K562 (cell line): ENCODE data around the gene PALS1. TPM values are rescaled to one million over a fixed set of nuclear protein-coding genes. Genes with fewer than 3 reads are reported as not detected.

Experiments used
- ATAC-seq: fragments of 200-7000 bp; cut with Tn5 transposase; 3 replicates; pipeline ENCODE4 v1.9.1; 2020; ENCODE audit warnings: moderate library complexity
- BruUV-seq: library from RNA; stranded (reverse); fragments of 400-500 nt; replicated peaks from 2 replicates; lab custom pipeline; 2021; lab: Mats Ljungman, UMichigan
- CTCF ChIA-PET: fragments of 300-600 bp; formaldehyde crosslinking; extraction: SDS; loops from one replicate; lab custom pipeline; 2021; ENCODE audit warnings: low intra/inter-chr PET ratio; lab: Yijun Ruan, JAX
- POLR2A ChIA-PET: fragments of 300-600, 350-650 bp; sonication (Branson Sonifier 250); formaldehyde crosslinking; extraction: SDS; loops from one replicate; lab custom pipeline; 2021; ENCODE audit warnings: antibody characterized with exemption, inconsistent platforms; lab: Yijun Ruan, JAX
- DNase-seq, 4 experiments: peaks; one replicate each; pipeline versions ENCODE4 v3.0.0 to v3.0.0-alpha.2; 2011 to 2018; ENCODE audit warnings: low spot score in 3 of 4, mixed read lengths in 3 of 4; ENCODE audit errors: extremely low read depth in 1 of 4
- FAIRE-seq: peaks from 2 replicates; lab custom pipeline; 2011; peaks lifted over from hg19 to GRCh38; lab: Jason Lieb, UNC
- H2AFZ ChIP-seq: 2 replicates; pipeline ENCODE4 v1.6.0; 2011; ENCODE audit warnings: low read depth, low read length, control low read depth, inconsistent platforms
- H3K27ac ChIP-seq: fragments of 200-600 bp; 3 replicates; pipeline ENCODE4 v1.8.0; 2011; ENCODE audit warnings: low read depth, mild to moderate bottlenecking, control low read depth, inconsistent platforms, low read length, moderate library complexity, mixed read lengths; ENCODE audit errors: extremely low read depth
- H3K27me3 ChIP-seq, 2 experiments: fragments of 300-600 bp in 1 of 2; 2 replicates in 1 of 2; 3 replicates in 1 of 2; pipeline versions ENCODE4 v1.6.0 to v1.8.0; 2011; ENCODE audit warnings: inconsistent platforms in 2 of 2, low read length in 2 of 2, mild to moderate bottlenecking in 1 of 2, mixed read lengths in 1 of 2, moderate library complexity in 1 of 2; ENCODE audit not compliant: control insufficient read depth in 2 of 2, insufficient read depth in 2 of 2
- H3K36me3 ChIP-seq: fragments of 300-600 bp; 3 replicates; pipeline ENCODE4 v1.8.0; 2011; ENCODE audit warnings: mild to moderate bottlenecking, low read length, inconsistent platforms; ENCODE audit not compliant: control insufficient read depth, insufficient read depth
- H3K4me1 ChIP-seq, 2 experiments: fragments of 200-600 bp in 1 of 2; replicated peaks in 1 of 2; 2 replicates in 1 of 2; 3 replicates in 1 of 2; pipeline versions ENCODE4 v1.5.1 to v1.8.0; 2011; ENCODE audit warnings: inconsistent platforms in 2 of 2, low read length in 2 of 2, mild to moderate bottlenecking in 1 of 2, mixed read lengths in 1 of 2, moderate library complexity in 1 of 2; ENCODE audit not compliant: control insufficient read depth in 2 of 2, insufficient read depth in 2 of 2
- H3K4me2 ChIP-seq: 2 replicates; pipeline ENCODE4 v1.6.1; 2011; ENCODE audit warnings: low read length, control low read depth, inconsistent platforms, mixed read lengths; ENCODE audit not compliant: insufficient read depth
- H3K4me3 ChIP-seq: fragments of 200-600 bp; sonication (generic), shearing (Covaris generic); 2 replicates; pipeline ENCODE4 v1.5.1; 2016; ENCODE audit warnings: control low read depth, inconsistent platforms
- H3K79me2 ChIP-seq: fragments of 200-600 bp; 3 replicates; pipeline ENCODE4 v1.8.0; 2011; ENCODE audit warnings: low read length, inconsistent platforms; ENCODE audit not compliant: control insufficient read depth, insufficient read depth
- H3K9ac ChIP-seq, 2 experiments: 2 replicates each; pipeline versions ENCODE4 v1.6.0 to v1.6.1; 2011; ENCODE audit warnings: low read depth in 2 of 2, low read length in 2 of 2, control low read depth in 1 of 2, inconsistent platforms in 1 of 2, mild to moderate bottlenecking in 1 of 2, mixed read lengths in 1 of 2; ENCODE audit not compliant: insufficient read depth in 1 of 2
- H3K9me1 ChIP-seq: one replicate; pipeline ENCODE4 v1.6.0; 2011; ENCODE audit warnings: inconsistent platforms, mild to moderate bottlenecking, low read length, moderate library complexity; ENCODE audit not compliant: control insufficient read depth, insufficient read depth
- H3K9me3 ChIP-seq: replicated peaks from 2 replicates; pipeline ENCODE4 v1.5.1; 2011; ENCODE audit warnings: low read depth, low read length, inconsistent platforms; ENCODE audit not compliant: control insufficient read depth, insufficient read depth
- H4K20me1 ChIP-seq: replicated peaks from 2 replicates; pipeline ENCODE4 v1.6.1; 2011; ENCODE audit warnings: low read length, inconsistent platforms, mixed read lengths; ENCODE audit not compliant: control insufficient read depth, insufficient read depth
- CHAMP1 ChIP-seq: fragments of 450-650 bp; IDR thresholded peaks from 2 replicates; pipeline ENCODE4 v1.6.1; 2016; ENCODE audit warnings: mild to moderate bottlenecking
- KAT2B ChIP-seq: IDR thresholded peaks from one replicate; pipeline ENCODE4 v1.6.1; 2012; ENCODE audit warnings: low read depth, mild to moderate bottlenecking, control low read depth, inconsistent platforms, low read length, moderate library complexity
- MED1 ChIP-seq: sonication (generic); formaldehyde crosslinking; IDR thresholded peaks from 2 replicates; pipeline ENCODE4 v1.8.1; 2023; ENCODE audit warnings: missing genetic modification reagents, borderline replicate concordance
- SUPT5H ChIP-seq: fragments of 450-650 bp; IDR thresholded peaks from 2 replicates; pipeline ENCODE4 v1.6.1; 2016
- ZNF146 ChIP-seq: IDR thresholded peaks from one replicate; pipeline ENCODE4 v1.6.1; 2018; ENCODE audit warnings: missing compliant biosample characterization; ENCODE audit not compliant: unreplicated experiment
- ZNF174 ChIP-seq: fragments of 250-450 bp; sonication (Bioruptor Pico); IDR thresholded peaks from 2 replicates; pipeline ENCODE4 v1.4.0; 2020; ENCODE audit warnings: mild to moderate bottlenecking
- ZNF277 ChIP-seq: fragments of 250-450 bp; sonication (Bioruptor Pico); IDR thresholded peaks from 2 replicates; pipeline ENCODE4 v1.8.0; 2022; ENCODE audit warnings: inconsistent platforms, mild to moderate bottlenecking, moderate library complexity, borderline replicate concordance
- ZNF436 ChIP-seq: fragments of 250-450, 450-650 bp; sonication (Bioruptor Pico); formaldehyde crosslinking; IDR thresholded peaks from 2 replicates; pipeline ENCODE4 v1.7.0; 2020; ENCODE audit warnings: mild to moderate bottlenecking
- WGBS: fragments of 100-300 bp; shearing (Covaris generic); methylation state at CpG from one replicate; pipeline ENCODE4 v1.1.6; 2016; ENCODE audit warnings: low coverage, mixed read lengths; ENCODE audit not compliant: insufficient coverage; ENCODE audit errors: missing lambda C conversion rate; 5-methylcytosine and 5-hydroxymethylcytosine counted together
- in situ Hi-C: fragments of 300-500 bp; cut with MboI; formaldehyde crosslinking; loops from 4 replicates; pipeline ENCODE4 v1.15.0; 2018; ENCODE audit warnings: inconsistent platforms, mixed read lengths
- intact Hi-C: fragments of 100-400 bp; cut with micrococcal nuclease; formaldehyde crosslinking; loops from 2 replicates; pipeline ENCODE4 v1.14.2; 2022
- polyA plus RNA-seq, 8 experiments: library from polyadenylated mRNA; depleted of rRNA in 4 of 8; stranded (reverse) in 5 of 8; unstranded in 3 of 8; fragments of >200 nt; fragmentation: Nextera tagmentation in 2 of 8; fragmentation: Illumina TruSeq in 1 of 8; extraction: Ambion mirVana in 2 of 8; extraction: Trizol in 1 of 8; gene quantifications; 2 replicates each; pipeline versions ENCODE4 v1.2.1 to v1.2.3, GENCODE V29; 2011 to 2014; ENCODE audit warnings: inconsistent platforms in 1 of 8, missing spikeins in 1 of 8
- total RNA-seq, 7 experiments: library from RNA; depleted of rRNA in 6 of 7; stranded (reverse); fragments of >200 nt in 6 of 7; fragmentation: Illumina TruSeq in 2 of 7; extraction: Trizol in 2 of 7; gene quantifications; 2 replicates each; pipeline versions ENCODE4 v1.2.1 to v1.2.3, GENCODE V29; 2011 to 2021; ENCODE audit warnings: low replicate concordance in 1 of 7

The PALS1 gene
- total and polyA plus RNA-seq, 9 of the 15 experiments (the other 6 are each of a cell fraction or from before 2014, with no cell fraction given): 4.1 to 9.9 (median 7.2) TPM

- Histone ChIP-seq H3K4me2 (no peak overlapping the region), H2AFZ (no peak overlapping the region), H3K36me3 (no peaks in the 10 kb centered on the region), H3K4me3 (no peak overlapping the region), H3K27ac (no peak overlapping the region), H3K9me3 (no peaks in the 10 kb centered on the region), H3K27me3 (no peaks in the 10 kb centered on the region), H3K9ac (no peak overlapping the region), H3K4me1 (no peaks in the 10 kb centered on the region), H3K79me2 (no peaks in the 10 kb centered on the region), H4K20me1 (no peaks in the 10 kb centered on the region), H3K9me1 (no peaks in the 10 kb centered on the region)
- FAIRE-seq (no peak), ATAC-seq (no peak), DNase-seq (no peak)
- intact Hi-C loops (no loop called here), in situ Hi-C loops (no loop called here)
- ChIA-PET CTCF (no interaction called here), POLR2A (no interaction called here)
- no TSS peak for BruUV-seq
- 5% methylated on average over 6 of the region's 6 CpGs for WGBS
- TF ChIP-seq CHAMP1 (no peak), ZNF174 (CRISPR knock-in tag) (no peak), KAT2B (no peak), ZNF436 (CRISPR knock-in tag) (no peak), MED1 (no peak), ZNF146 (CRISPR knock-in tag) (no peak), ZNF277 (CRISPR knock-in tag) (no peak), SUPT5H (no peak)
These were observed 19.8 kb upstream of the PALS1 start for GRCh38 chr14:67221248-67221981.
